ENCODE results near the gene DNAH12. TPM values are rescaled to one million over a fixed set of nuclear protein-coding genes. Genes with fewer than 3 reads are reported as not detected.
A peak's percentile ranks its signal among the peaks of the same experiment; 100 is the strongest.

The DNAH12 gene
- total and polyA plus RNA-seq, 4 donors, result 0.10 to 0.18 TPM; not detected in 2

GRCh38 chr3:57575966-57576626 is 32.0 kb upstream of the DNAH12 start:
- H3K27me3 ChIP-seq (ENCODE audit: control insufficient read depth in 1 of 2, insufficient read depth in 2 of 2, low read length in 1 of 2), result no peaks in the 10 kb centered on the region
- no peak overlapping the region for H3K27ac ChIP-seq (ENCODE audit: low read depth in 1 of 2, low read length in 2 of 2)
- no peak overlapping the region for H3K4me3 ChIP-seq (ENCODE audit: low read length in 2 of 2)
- ATAC-seq (ENCODE audit: low FRiP score) (no peak), DNase-seq (no peak)
- no peaks in the 10 kb centered on the region for H3K36me3 ChIP-seq (ENCODE audit: control insufficient read depth in 1 of 2, insufficient read depth in 2 of 2, low read length in 1 of 2)
- no peaks in the 10 kb centered on the region for H3K9me3 ChIP-seq (ENCODE audit: control insufficient read depth, low read length)
- no peaks in the 10 kb centered on the region for H3K4me1 ChIP-seq (ENCODE audit: control insufficient read depth in 1 of 2, insufficient read depth in 2 of 2, low read length in 2 of 2)
- WGBS, 2 donors, result 46 to 50% methylated on average over 3 of the region's 3 CpGs
- intact Hi-C loops (cut with DNase I), result no loop called here

DNA sequence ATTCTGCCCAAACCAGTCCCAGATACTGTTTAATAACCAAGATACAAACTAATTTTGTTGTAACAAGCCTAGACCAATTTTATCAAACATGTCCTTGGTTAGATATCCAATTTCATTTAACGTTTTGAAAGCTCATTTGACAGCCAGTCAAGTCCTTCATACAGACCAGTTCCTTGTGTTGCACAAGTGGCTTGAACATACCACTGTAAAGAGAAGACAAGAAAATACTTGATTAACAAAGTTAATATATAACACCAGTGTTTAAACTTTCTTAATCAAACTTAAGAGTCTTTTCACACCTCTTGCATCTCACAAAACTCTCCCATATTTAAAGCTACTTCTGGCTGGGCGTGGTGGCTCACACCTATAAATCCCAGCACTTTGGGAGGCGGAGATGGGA is 28.0 kb upstream of the DNAH12 start:
- no peak overlapping the region for H3K4me3 ChIP-seq (ENCODE audit: low read length in 2 of 2)
- H3K27ac ChIP-seq (ENCODE audit: low read depth in 1 of 2, low read length in 2 of 2), result no peak overlapping the region
- no peaks in the 10 kb centered on the region for H3K4me1 ChIP-seq (ENCODE audit: control insufficient read depth in 1 of 2, insufficient read depth in 2 of 2, low read length in 2 of 2)
- no peaks in the 10 kb centered on the region for H3K27me3 ChIP-seq (ENCODE audit: control insufficient read depth in 1 of 2, insufficient read depth in 2 of 2, low read length in 1 of 2)
- no peak for ATAC-seq (ENCODE audit: low FRiP score)
- H3K36me3 ChIP-seq (ENCODE audit: control insufficient read depth in 1 of 2, insufficient read depth in 2 of 2, low read length in 1 of 2), result no peaks in the 10 kb centered on the region
- intact Hi-C loops (cut with DNase I), result no loop called here
- no peak for DNase-seq
- H3K9me3 ChIP-seq (ENCODE audit: control insufficient read depth, low read length), result no peaks in the 10 kb centered on the region
- WGBS, 2 donors, result 69 to 75% methylated on average over 3 of the region's 3 CpGs

- H3K4me1 ChIP-seq (ENCODE audit: control insufficient read depth in 1 of 2, insufficient read depth in 2 of 2, low read length in 2 of 2), result peaks cover 0 to 2% of the 10 kb centered on the region in 2 donors
- no peaks in the 10 kb centered on the region for H3K27me3 ChIP-seq (ENCODE audit: control insufficient read depth in 1 of 2, insufficient read depth in 2 of 2, low read length in 1 of 2)
- H3K36me3 ChIP-seq (ENCODE audit: control insufficient read depth in 1 of 2, insufficient read depth in 2 of 2, low read length in 1 of 2), result no peaks in the 10 kb centered on the region
- no peak for DNase-seq
- H3K4me3 ChIP-seq (ENCODE audit: low read length in 2 of 2), result no peak overlapping the region
- no peak for ATAC-seq (ENCODE audit: low FRiP score)
- no peaks in the 10 kb centered on the region for H3K9me3 ChIP-seq (ENCODE audit: control insufficient read depth, low read length)
- no peak overlapping the region for H3K27ac ChIP-seq (ENCODE audit: low read depth in 1 of 2, low read length in 2 of 2)
- intact Hi-C loops (cut with DNase I), result no loop called here
- 95 to 98% methylated on average over 2 of the region's 2 CpGs for WGBS, 2 donors
These were observed 26.7 kb upstream of the DNAH12 start for GRCh38 chr3:57570878-57571277.

- H3K36me3 ChIP-seq (ENCODE audit: control insufficient read depth in 1 of 2, insufficient read depth in 2 of 2, low read length in 1 of 2), result no peaks in the 10 kb centered on the region
- H3K9me3 ChIP-seq (ENCODE audit: control insufficient read depth, low read length), result no peaks in the 10 kb centered on the region
- H3K27me3 ChIP-seq (ENCODE audit: control insufficient read depth in 1 of 2, insufficient read depth in 2 of 2, low read length in 1 of 2), result no peaks in the 10 kb centered on the region
- no peak overlapping the region for H3K4me3 ChIP-seq (ENCODE audit: low read length in 2 of 2)
- intact Hi-C loops (cut with DNase I), result no loop called here
- ATAC-seq (ENCODE audit: low FRiP score) (no peak), DNase-seq (no peak)
- no peak overlapping the region for H3K27ac ChIP-seq (ENCODE audit: low read depth in 1 of 2, low read length in 2 of 2)
- WGBS, 2 donors, result 74 to 85% methylated on average over 5 to 6 of the region's 6 CpGs
- H3K4me1 ChIP-seq (ENCODE audit: control insufficient read depth in 1 of 2, insufficient read depth in 2 of 2, low read length in 2 of 2), result peaks cover 0 to 2% of the 10 kb centered on the region in 2 donors
These were observed 25.8 kb upstream of the DNAH12 start for GRCh38 chr3:57569859-57570450.

DNA sequence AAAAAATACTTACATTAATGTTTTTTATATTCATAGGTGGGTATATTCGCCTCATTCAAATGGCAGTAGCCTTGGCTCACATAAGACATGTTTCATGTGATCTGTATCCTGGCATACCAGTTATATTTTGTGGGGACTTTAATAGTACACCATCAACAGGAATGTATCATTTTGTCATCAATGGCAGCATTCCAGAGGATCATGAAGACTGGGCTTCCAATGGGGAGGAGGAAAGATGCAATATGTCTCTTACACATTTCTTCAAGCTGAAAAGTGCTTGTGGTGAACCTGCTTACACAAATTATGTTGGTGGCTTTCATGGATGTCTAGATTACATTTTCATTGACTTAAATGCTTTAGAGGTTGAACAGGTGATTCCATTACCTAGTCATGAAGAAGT is 15.4 kb upstream of the DNAH12 start:
- intact Hi-C loops (cut with DNase I), result loop anchor here (5.0 to 10.0 kb wide), 3 partner anchors 33 to 395 kb away; partner anchors contain the start of genes DENND6A (in 1 of the 2) and IL17RD (in 1 of the 2)
- Histone ChIP-seq H3K27me3 (ENCODE audit: control insufficient read depth in 1 of 2, insufficient read depth in 2 of 2, low read length in 1 of 2) (no peaks in the 10 kb centered on the region), H3K4me3 (ENCODE audit: low read length in 2 of 2) (no peak overlapping the region), H3K27ac (ENCODE audit: low read depth in 1 of 2, low read length in 2 of 2) (no peak overlapping the region), H3K9me3 (ENCODE audit: control insufficient read depth, low read length) (no peaks in the 10 kb centered on the region), H3K4me1 (ENCODE audit: control insufficient read depth in 1 of 2, insufficient read depth in 2 of 2, low read length in 2 of 2) (no peaks in the 10 kb centered on the region), H3K36me3 (ENCODE audit: control insufficient read depth in 1 of 2, insufficient read depth in 2 of 2, low read length in 1 of 2) (no peaks in the 10 kb centered on the region)
- WGBS, 2 donors, result 88 to 94% methylated on average over 1 of the region's 1 CpG
- ATAC-seq (ENCODE audit: low FRiP score) (no peak), DNase-seq (no peak)

DNA sequence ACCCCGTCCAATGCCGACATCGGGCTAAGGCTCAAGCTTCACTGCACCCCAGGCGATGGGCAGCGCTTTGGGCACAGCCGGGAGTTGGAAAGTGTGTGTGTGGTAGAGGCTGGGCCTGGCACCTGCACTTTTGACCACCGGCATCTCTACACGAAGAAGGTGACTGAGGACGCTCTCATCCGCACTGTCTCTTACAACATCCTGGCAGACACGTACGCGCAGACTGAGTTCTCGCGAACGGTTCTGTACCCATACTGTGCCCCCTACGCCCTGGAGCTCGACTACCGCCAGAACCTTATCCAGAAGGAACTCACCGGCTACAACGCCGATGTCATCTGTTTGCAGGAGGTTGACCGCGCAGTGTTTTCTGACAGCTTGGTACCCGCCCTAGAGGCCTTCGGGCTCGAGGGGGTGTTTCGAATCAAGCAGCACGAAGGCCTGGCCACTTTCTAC is 13.0 kb upstream of the DNAH12 start:
- WGBS, 2 donors, result 1% methylated on average over 29 of the region's 29 CpGs
- no peaks in the 10 kb centered on the region for H3K27me3 ChIP-seq (ENCODE audit: control insufficient read depth in 1 of 2, insufficient read depth in 2 of 2, low read length in 1 of 2)
- no peaks in the 10 kb centered on the region for H3K4me1 ChIP-seq (ENCODE audit: control insufficient read depth in 1 of 2, insufficient read depth in 2 of 2, low read length in 2 of 2)
- no peaks in the 10 kb centered on the region for H3K36me3 ChIP-seq (ENCODE audit: control insufficient read depth in 1 of 2, insufficient read depth in 2 of 2, low read length in 1 of 2)
- DNase-seq, result no peak
- H3K4me3 ChIP-seq (ENCODE audit: low read length in 2 of 2), result peak overlapping the region; percentile 45 to 85
- intact Hi-C loops (cut with DNase I), result loop anchor here (2.0 to 10.0 kb wide), 4 partner anchors 35 to 392 kb away; partner anchors contain the start of genes ARF4 (in 1 of the 2), DENND6A (in 1 of the 2) and IL17RD (in 1 of the 2)
- H3K27ac ChIP-seq (ENCODE audit: low read depth in 1 of 2, low read length in 2 of 2), result no peak overlapping the region
- peak; percentile 9 for ATAC-seq (ENCODE audit: low FRiP score)
- H3K9me3 ChIP-seq (ENCODE audit: control insufficient read depth, low read length), result no peaks in the 10 kb centered on the region

DNA sequence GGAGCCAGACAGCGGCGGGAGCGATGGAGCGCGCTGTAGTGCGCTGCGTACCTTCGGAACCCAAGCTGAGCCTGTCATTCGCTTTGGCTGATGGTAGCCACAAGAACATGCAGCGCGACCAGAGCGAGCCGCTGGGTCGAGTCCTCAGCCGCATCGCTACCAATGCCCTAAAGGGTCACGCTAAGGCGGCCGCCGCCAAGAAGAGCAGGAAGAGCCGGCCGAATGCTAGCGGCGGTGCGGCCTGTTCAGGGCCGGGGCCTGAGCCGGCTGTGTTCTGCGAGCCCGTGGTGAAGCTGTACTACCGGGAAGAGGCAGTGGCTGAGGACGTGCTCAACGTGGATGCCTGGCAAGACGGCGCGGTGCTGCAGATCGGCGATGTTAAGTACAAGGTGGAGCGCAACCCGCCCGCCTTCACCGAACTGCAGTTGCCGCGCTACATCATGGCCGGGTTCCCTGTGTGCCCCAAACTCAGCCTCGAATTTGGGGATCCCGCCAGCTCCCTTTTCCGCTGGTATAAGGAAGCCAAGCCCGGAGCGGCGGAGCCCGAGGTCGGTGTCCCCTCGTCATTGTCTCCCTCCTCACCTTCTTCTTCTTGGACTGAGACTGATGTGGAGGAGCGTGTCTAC is 12.4 kb upstream of the DNAH12 start:
- Histone ChIP-seq H3K36me3 (ENCODE audit: control insufficient read depth in 1 of 2, insufficient read depth in 2 of 2, low read length in 1 of 2) (no peaks in the 10 kb centered on the region), H3K27ac (ENCODE audit: low read depth in 1 of 2, low read length in 2 of 2) (peak overlapping the region; percentile 45 to 46), H3K27me3 (ENCODE audit: control insufficient read depth in 1 of 2, insufficient read depth in 2 of 2, low read length in 1 of 2) (no peaks in the 10 kb centered on the region), H3K9me3 (ENCODE audit: control insufficient read depth, low read length) (no peaks in the 10 kb centered on the region), H3K4me1 (ENCODE audit: control insufficient read depth in 1 of 2, insufficient read depth in 2 of 2, low read length in 2 of 2) (no peaks in the 10 kb centered on the region), H3K4me3 (ENCODE audit: low read length in 2 of 2) (peak overlapping the region; percentile 45 to 85)
- 0% methylated on average over 53 to 54 of the region's 54 CpGs for WGBS, 2 donors
- peak in 1 of 2 donors; percentile 76 for DNase-seq
- peak; percentile 75 for ATAC-seq (ENCODE audit: low FRiP score)
- intact Hi-C loops (cut with DNase I), result loop anchor here (2.0 to 10.0 kb wide), 4 partner anchors 36 to 392 kb away; partner anchors contain the start of genes ARF4 (in 1 of the 2), DENND6A (in 1 of the 2) and IL17RD (in 1 of the 2)

- Histone ChIP-seq H3K9me3 (ENCODE audit: control insufficient read depth, low read length) (no peaks in the 10 kb centered on the region), H3K27ac (ENCODE audit: low read depth in 1 of 2, low read length in 2 of 2) (peak within 1 kb of the TSS; percentile 45 to 46), H3K4me1 (ENCODE audit: control insufficient read depth in 1 of 2, insufficient read depth in 2 of 2, low read length in 2 of 2) (no peaks in the 10 kb centered on the region), H3K36me3 (ENCODE audit: control insufficient read depth in 1 of 2, insufficient read depth in 2 of 2, low read length in 1 of 2) (no peaks in the 10 kb centered on the region), H3K27me3 (ENCODE audit: control insufficient read depth in 1 of 2, insufficient read depth in 2 of 2, low read length in 1 of 2) (no peaks in the 10 kb centered on the region), H3K4me3 (ENCODE audit: low read length in 2 of 2) (peak within 1 kb of the TSS; percentile 85)
- DNase-seq (peak; percentile 92 to 94), ATAC-seq (ENCODE audit: low FRiP score) (peak; percentile 97)
- intact Hi-C loops (cut with DNase I), result loop anchor here (2.0 to 10.0 kb wide), 4 partner anchors 36 to 391 kb away; partner anchors contain the start of genes ARF4 (in 1 of the 2), DENND6A (in 1 of the 2) and IL17RD (in 1 of the 2)
- 0 to 1% methylated on average over 54 of the region's 54 CpGs for WGBS, 2 donors
These were observed 11.8 kb upstream of the DNAH12 start, which contains the start of gene PDE12 for GRCh38 chr3:57555738-57556458. Gene PDE12 (plus strand): TSS chr3:57556274. CDS start chr3:57556380, 106 bp downstream.

Data from aorta (tissue), 5 donors.